GM12801 (cell line): Measurements from ENCODE around the gene LDLRAP1.

ENCODE experiments used
- CTCF ChIP-seq: IDR thresholded peaks from one replicate; pipeline ENCODE4 v1.5.1; 2011; ENCODE audit warnings: control low read depth; ENCODE audit not compliant: insufficient read length; ENCODE audit errors: extremely low read depth

LDLRAP1 gene

GRCh38 chr1:25590096-25590824 is 46.9 kb downstream of the LDLRAP1 start:
- no peak for TF ChIP-seq CTCF

- TF ChIP-seq CTCF, result no peak
Measured at GRCh38 chr1:25593861-25594260, 50.5 kb downstream of the LDLRAP1 start.

- TF ChIP-seq CTCF, result no peak
Measured at GRCh38 chr1:25594971-25595370, 51.6 kb downstream of the LDLRAP1 start.

- TF ChIP-seq CTCF, result no peak
Measured at GRCh38 chr1:25598879-25599278, 55.5 kb downstream of the LDLRAP1 start.

- TF ChIP-seq CTCF, result no peak
Measured at GRCh38 chr1:25599969-25600610, 56.7 kb downstream of the LDLRAP1 start.

- TF ChIP-seq CTCF, result no peak
Measured at GRCh38 chr1:25607123-25607522, 63.7 kb downstream of the LDLRAP1 start.

- TF ChIP-seq CTCF, result no peak
Measured at GRCh38 chr1:25608488-25609178, 65.2 kb downstream of the LDLRAP1 start.
